ENCODE results near the gene TRIM32.

DNA sequence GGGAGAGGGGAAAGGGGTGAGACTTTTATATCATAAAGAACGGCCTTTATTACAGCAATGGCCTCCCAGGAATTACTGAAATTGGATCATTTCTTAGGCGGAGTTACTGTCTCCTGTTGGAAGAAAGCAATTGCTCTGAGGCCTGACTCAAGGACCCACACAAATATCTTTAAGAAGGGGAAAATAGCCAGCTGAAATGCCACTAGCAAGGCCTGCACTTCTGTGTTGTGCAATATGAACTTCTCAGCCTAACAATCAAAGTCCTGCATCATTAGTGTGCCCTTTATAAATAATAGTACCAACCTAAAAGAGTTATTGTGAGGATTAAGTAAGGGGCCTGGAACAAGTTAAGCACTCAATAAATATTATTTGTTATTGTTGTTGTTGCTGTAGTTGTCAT is 30.1 kb upstream of the TRIM32 start:
- TF ChIP-seq POLR2A (IDR thresholded peaks at IDR 0.05; ENCODE audit: low read depth, low read length) (no peak), TAF1 (IDR thresholded peaks at IDR 0.05; ENCODE audit: low read depth, low read length) (no peak), POLR2AphosphoS5 (IDR thresholded peaks at IDR 0.05; ENCODE audit: low read depth, low read length) (no peak), PAX5 (IDR thresholded peaks at IDR 0.05; ENCODE audit: insufficient read depth, low read length, severe bottlenecking) (no peak)
